ENCODE measurements around the gene ASRGL1. TPM values are rescaled to one million over a fixed set of nuclear protein-coding genes. Genes with fewer than 3 reads are reported as not detected.

ASRGL1 gene
- total RNA-seq, 1 donor = 0.18 TPM

- TF ChIP-seq CTCF (IDR thresholded peaks at IDR 0.05; ENCODE audit: insufficient read depth, low read length) = no peak
- no peak for DNase-seq (ENCODE audit: low read depth)
- H3K4me3 ChIP-seq (ENCODE audit: low read depth, low read length) = no peak overlapping the region
These were observed 67.7 kb downstream of the ASRGL1 start for GRCh38 chr11:62404901-62405300.

DNA sequence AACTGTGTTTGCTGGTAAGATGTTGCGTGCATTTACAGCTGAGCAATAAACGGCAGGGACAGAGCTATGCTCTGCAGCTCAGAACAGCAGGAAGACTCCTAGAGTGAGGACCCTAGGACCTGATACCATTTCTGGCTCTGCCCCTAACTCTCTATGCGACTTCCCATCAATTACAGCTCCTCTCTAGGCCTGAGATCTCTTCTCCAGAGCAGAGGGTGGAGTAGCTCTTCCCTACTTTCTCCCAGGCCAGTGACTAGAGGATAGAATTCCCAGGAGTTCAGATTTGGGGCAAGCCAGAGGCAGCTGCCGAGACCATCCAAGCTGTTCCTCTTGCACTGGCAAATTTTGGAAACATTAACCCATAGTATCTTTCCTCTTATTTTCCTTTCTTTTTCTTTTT, 68.8 kb downstream of the ASRGL1 start:
- TF ChIP-seq CTCF (IDR thresholded peaks at IDR 0.05; ENCODE audit: insufficient read depth, low read length) = no peak
- H3K4me3 ChIP-seq (ENCODE audit: low read depth, low read length) = no peak overlapping the region
- no peak for DNase-seq (ENCODE audit: low read depth)

GRCh38 chr11:62409831-62410230, 72.6 kb downstream of the ASRGL1 start:
- TF ChIP-seq CTCF (IDR thresholded peaks at IDR 0.05; ENCODE audit: insufficient read depth, low read length) = no peak
- no peak overlapping the region for H3K4me3 ChIP-seq (ENCODE audit: low read depth, low read length)
- no peak for DNase-seq (ENCODE audit: low read depth)

- DNase-seq (ENCODE audit: low read depth) = no peak
- no peak for TF ChIP-seq CTCF (IDR thresholded peaks at IDR 0.05; ENCODE audit: insufficient read depth, low read length)
- no peak overlapping the region for H3K4me3 ChIP-seq (ENCODE audit: low read depth, low read length)
These were observed 73.7 kb downstream of the ASRGL1 start for GRCh38 chr11:62410972-62411371.

GRCh38 chr11:62411524-62411923, 74.3 kb downstream of the ASRGL1 start:
- no peak for TF ChIP-seq CTCF (IDR thresholded peaks at IDR 0.05; ENCODE audit: insufficient read depth, low read length)
- H3K4me3 ChIP-seq (ENCODE audit: low read depth, low read length) = no peak overlapping the region
- no peak for DNase-seq (ENCODE audit: low read depth)

- no peak for DNase-seq (ENCODE audit: low read depth)
- no peak for TF ChIP-seq CTCF (IDR thresholded peaks at IDR 0.05; ENCODE audit: insufficient read depth, low read length)
- no peak overlapping the region for H3K4me3 ChIP-seq (ENCODE audit: low read depth, low read length)
These were observed 75.9 kb downstream of the ASRGL1 start for GRCh38 chr11:62413060-62413696.

DNA sequence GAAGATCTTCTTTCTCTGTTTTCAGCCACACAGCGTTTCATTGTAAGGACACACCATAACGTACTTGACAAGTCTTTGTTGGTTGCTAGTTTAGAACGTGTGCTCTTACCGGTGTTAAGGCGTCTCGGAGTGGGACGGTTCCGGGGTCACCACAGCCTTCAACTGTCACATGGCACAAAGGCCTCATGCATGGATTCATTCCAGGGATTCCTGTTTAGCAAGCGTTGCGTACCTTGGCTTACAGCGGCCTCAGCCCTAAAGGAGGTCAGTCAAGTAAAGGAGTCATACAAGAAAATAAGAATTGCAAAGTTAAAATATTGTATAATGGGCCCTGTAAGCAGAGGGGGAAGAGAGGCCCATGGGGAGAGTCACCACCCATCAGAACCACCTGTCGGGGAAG, 79.3 kb downstream of the ASRGL1 start:
- H3K4me3 ChIP-seq (ENCODE audit: low read depth, low read length) = no peak overlapping the region
- no peak for DNase-seq (ENCODE audit: low read depth)
- TF ChIP-seq CTCF (IDR thresholded peaks at IDR 0.05; ENCODE audit: insufficient read depth, low read length) = no peak
